Measurements from ENCODE around the gene DTNB. TPM values are rescaled to one million over a fixed set of nuclear protein-coding genes. Genes with fewer than 3 reads are reported as not detected.
"Not testable (repeated sequence)": the region's sequence is repeated elsewhere in the genome, so short reads cannot be mapped to it uniquely, and the experiment has no call there.

Gene DTNB
- total and polyA plus RNA-seq, 7 donors, result 2.4 to 7.8 (median 4.8) TPM

DNA sequence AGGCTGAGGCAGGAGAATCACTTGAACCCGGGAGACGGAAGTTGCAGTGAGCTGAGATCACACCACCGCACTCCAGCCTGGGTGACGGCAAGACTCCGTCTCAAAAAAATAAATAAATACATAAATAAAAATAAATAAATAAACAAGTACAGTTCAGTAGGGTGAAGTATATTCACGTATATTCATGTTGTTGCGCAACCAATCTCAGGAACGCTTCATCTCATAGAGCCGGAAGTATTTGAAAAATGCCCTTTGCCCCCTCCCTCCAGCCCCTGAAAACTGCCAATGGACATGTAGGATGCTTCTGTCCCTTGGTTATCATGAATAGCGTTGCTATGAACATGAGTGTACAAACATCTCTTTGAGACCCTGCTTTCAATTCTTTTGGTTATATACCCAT, 132.0 kb downstream of the DTNB start:
- intact Hi-C loops (cut with DNase I), result no loop called here
- no peaks in the 10 kb centered on the region for H3K9me3 ChIP-seq
- 87 to 95% methylated on average over 10 of the region's 10 CpGs for WGBS, 2 donors

DNA sequence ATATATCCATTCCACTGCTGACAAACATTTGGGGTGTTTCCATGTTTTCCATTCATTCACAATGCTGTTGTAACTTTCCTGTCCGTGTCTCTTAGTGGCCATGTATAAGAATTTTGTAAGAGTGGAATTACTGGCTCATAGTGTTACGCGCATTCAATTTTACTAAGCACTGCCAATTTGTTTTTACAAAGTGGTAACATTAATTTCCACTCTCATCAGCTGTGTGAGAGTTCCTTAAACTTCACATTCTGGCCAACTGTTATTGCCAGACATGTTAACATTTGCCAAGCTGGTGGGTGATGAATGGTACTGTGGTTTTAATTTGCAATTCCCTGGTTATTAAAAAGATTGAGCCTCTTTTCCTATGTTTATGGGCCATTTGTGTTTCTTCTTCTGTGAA, 134.2 kb downstream of the DTNB start:
- Histone ChIP-seq H3K36me3 (no peaks in the 10 kb centered on the region), H3K27ac (no peak overlapping the region), H3K9me3 (no peaks in the 10 kb centered on the region), H3K27me3 (no peaks in the 10 kb centered on the region), H3K4me3 (no peak overlapping the region), H3K4me1 (no peaks in the 10 kb centered on the region)
- 85 to 89% methylated on average over 3 of the region's 3 CpGs for WGBS, 2 donors
- no peak for DNase-seq
- TF ChIP-seq EP300 (IDR thresholded peaks at IDR 0.05) (no peak), POLR2AphosphoS5 (IDR thresholded peaks at IDR 0.05) (no peak), POLR2A (IDR thresholded peaks at IDR 0.05) (no peak)
- TF ChIP-seq, protein P1, sequence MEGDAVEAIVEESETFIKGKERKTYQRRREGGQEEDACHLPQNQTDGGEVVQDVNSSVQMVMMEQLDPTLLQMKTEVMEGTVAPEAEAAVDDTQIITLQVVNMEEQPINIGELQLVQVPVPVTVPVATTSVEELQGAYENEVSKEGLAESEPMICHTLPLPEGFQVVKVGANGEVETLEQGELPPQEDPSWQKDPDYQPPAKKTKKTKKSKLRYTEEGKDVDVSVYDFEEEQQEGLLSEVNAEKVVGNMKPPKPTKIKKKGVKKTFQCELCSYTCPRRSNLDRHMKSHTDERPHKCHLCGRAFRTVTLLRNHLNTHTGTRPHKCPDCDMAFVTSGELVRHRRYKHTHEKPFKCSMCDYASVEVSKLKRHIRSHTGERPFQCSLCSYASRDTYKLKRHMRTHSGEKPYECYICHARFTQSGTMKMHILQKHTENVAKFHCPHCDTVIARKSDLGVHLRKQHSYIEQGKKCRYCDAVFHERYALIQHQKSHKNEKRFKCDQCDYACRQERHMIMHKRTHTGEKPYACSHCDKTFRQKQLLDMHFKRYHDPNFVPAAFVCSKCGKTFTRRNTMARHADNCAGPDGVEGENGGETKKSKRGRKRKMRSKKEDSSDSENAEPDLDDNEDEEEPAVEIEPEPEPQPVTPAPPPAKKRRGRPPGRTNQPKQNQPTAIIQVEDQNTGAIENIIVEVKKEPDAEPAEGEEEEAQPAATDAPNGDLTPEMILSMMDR (IDR thresholded peaks at IDR 0.05), result no peak
- intact Hi-C loops (cut with DNase I), result no loop called here

More for the DNA sequence above, 132.0 kb downstream of the DTNB start:
- H3K4me1 ChIP-seq, result no peaks in the 10 kb centered on the region
- no peaks in the 10 kb centered on the region for H3K27me3 ChIP-seq
- no peaks in the 10 kb centered on the region for H3K36me3 ChIP-seq
- DNase-seq, result no peak
- TF ChIP-seq POLR2A (IDR thresholded peaks at IDR 0.05), result no peak
- no peak for TF ChIP-seq POLR2AphosphoS5 (IDR thresholded peaks at IDR 0.05)
- TF ChIP-seq, protein P1 (IDR thresholded peaks at IDR 0.05), result no peak
- no peak for TF ChIP-seq EP300 (IDR thresholded peaks at IDR 0.05)
- no peak overlapping the region for H3K27ac ChIP-seq
- H3K4me3 ChIP-seq, result no peak overlapping the region

GRCh38 chr2:25537526-25537925, 135.9 kb downstream of the DTNB start:
- no peaks in the 10 kb centered on the region for H3K4me1 ChIP-seq
- H3K27ac ChIP-seq, result no peak overlapping the region
- TF ChIP-seq POLR2AphosphoS5 (IDR thresholded peaks at IDR 0.05) (no peak), EP300 (IDR thresholded peaks at IDR 0.05) (no peak), POLR2A (IDR thresholded peaks at IDR 0.05) (no peak)
- TF ChIP-seq, protein P1 (IDR thresholded peaks at IDR 0.05), result no peak
- no peak for DNase-seq
- intact Hi-C loops (cut with DNase I), result no loop called here
- H3K4me3 ChIP-seq, result no peak overlapping the region
- no peaks in the 10 kb centered on the region for H3K36me3 ChIP-seq
- no peaks in the 10 kb centered on the region for H3K9me3 ChIP-seq
- H3K27me3 ChIP-seq, result no peaks in the 10 kb centered on the region
- 98 to 99% methylated on average over 2 of the region's 2 CpGs for WGBS, 2 donors

DNA sequence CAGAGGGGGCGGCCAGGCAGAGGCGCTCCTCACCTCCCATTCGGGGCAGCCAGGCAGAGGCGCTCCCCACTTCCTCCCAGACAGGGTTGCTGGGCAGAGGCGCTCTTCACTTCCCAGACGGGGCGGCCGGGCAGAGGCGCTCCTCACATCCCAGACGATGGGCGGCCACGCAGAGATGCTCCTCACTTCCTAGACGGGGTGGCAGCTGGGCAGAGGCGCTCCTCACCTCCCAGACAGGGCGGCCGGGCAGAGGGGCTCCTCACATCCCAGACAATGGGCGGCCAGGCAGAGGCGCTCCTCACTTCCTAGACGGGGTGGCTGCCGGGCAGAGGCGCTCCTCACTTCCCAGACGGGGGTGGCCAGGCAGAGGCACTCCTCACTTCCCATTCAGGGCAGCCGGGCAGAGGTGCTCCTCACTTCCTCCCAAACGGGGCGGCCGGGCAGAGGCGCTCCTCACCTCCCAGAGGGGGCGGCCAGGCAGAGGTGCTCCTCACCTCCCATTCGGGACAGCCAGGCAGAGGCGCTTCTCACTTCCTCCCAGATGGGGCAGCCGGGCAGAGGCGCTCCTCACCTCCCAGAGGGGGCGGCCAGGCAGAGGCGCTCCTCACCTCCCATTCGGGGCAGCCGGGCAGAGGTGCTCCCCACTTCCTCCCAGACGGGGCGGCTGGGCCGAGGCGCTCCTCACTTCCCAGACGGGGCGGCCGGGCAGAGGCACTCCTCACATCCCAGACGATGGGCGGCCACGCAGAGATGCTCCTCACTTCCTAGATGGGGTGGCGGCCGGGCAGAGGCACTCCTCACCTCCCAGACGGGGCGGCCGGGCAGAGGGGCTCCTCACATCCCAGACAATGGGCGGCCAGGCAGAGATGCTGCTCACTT, 137.7 kb downstream of the DTNB start:
- 96 to 97% methylated on average over 52 of the region's 52 CpGs for WGBS, 2 donors
- H3K4me3 ChIP-seq, result not testable (repeated sequence)

DNA sequence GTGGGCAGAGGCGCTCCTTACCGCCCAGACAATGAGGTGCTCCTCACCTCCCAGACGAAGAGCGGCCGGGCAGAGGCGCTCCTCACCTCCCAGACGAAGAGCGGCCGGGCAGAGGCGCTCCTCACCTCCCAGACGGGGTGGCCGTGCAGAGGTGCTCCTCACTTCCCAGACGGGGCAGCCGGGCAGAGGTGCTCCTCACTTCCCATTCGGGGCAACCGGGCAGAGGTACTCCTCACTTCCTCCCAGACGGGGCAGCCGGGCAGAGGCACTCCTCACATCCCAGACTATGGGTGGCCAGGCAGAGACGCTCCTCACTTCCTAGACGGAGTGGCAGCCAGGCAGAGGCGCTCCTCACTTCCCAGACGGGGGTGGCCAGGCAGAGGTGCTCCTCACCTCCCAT, 138.4 kb downstream of the DTNB start:
- H3K36me3 ChIP-seq; H3K9me3 ChIP-seq; H3K4me3 ChIP-seq; H3K4me1 ChIP-seq; DNase-seq; intact Hi-C loops (cut with DNase I); H3K27me3 ChIP-seq; H3K27ac ChIP-seq: not testable (repeated sequence)
- 98 to 99% methylated on average over 22 of the region's 22 CpGs for WGBS, 2 donors

More for the DNA sequence above, 137.7 kb downstream of the DTNB start:
- H3K36me3 ChIP-seq; DNase-seq; H3K27ac ChIP-seq; intact Hi-C loops (cut with DNase I); H3K9me3 ChIP-seq; H3K4me1 ChIP-seq; H3K27me3 ChIP-seq: not testable (repeated sequence)

GRCh38 chr2:25534455-25534854, 138.9 kb downstream of the DTNB start:
- intact Hi-C loops (cut with DNase I), result no loop called here
- H3K9me3 ChIP-seq, result no peaks in the 10 kb centered on the region
- H3K27ac ChIP-seq, result no peak overlapping the region
- WGBS, 2 donors, result 96 to 99% methylated on average over 26 of the region's 26 CpGs
- no peaks in the 10 kb centered on the region for H3K27me3 ChIP-seq
- H3K36me3 ChIP-seq, result no peaks in the 10 kb centered on the region
- no peak for DNase-seq
- TF ChIP-seq, protein P1 (IDR thresholded peaks at IDR 0.05), result no peak
- TF ChIP-seq EP300 (IDR thresholded peaks at IDR 0.05) (no peak), POLR2AphosphoS5 (IDR thresholded peaks at IDR 0.05) (no peak), POLR2A (IDR thresholded peaks at IDR 0.05) (no peak)
- H3K4me1 ChIP-seq, result no peaks in the 10 kb centered on the region
- no peak overlapping the region for H3K4me3 ChIP-seq

GRCh38 chr2:25533771-25534170, 139.6 kb downstream of the DTNB start:
- 93 to 95% methylated on average over 5 of the region's 5 CpGs for WGBS, 2 donors
- H3K4me3 ChIP-seq; DNase-seq; H3K36me3 ChIP-seq; H3K4me1 ChIP-seq; intact Hi-C loops (cut with DNase I); H3K27ac ChIP-seq; H3K9me3 ChIP-seq; H3K27me3 ChIP-seq: not testable (repeated sequence)
